SH-SY5Y (cell line): ENCODE results near the gene SVOP.

Source experiments
- GATA2 ChIP-seq: IDR thresholded peaks from 2 replicates; pipeline ENCODE4 v1.6.1; 2011; ENCODE audit warnings: mild to moderate bottlenecking, low read depth, low read length
- GATA3 ChIP-seq: IDR thresholded peaks from 2 replicates; pipeline ENCODE4 v1.6.1; 2011; ENCODE audit warnings: low read depth, mild to moderate bottlenecking, low read length, moderate library complexity

DNA sequence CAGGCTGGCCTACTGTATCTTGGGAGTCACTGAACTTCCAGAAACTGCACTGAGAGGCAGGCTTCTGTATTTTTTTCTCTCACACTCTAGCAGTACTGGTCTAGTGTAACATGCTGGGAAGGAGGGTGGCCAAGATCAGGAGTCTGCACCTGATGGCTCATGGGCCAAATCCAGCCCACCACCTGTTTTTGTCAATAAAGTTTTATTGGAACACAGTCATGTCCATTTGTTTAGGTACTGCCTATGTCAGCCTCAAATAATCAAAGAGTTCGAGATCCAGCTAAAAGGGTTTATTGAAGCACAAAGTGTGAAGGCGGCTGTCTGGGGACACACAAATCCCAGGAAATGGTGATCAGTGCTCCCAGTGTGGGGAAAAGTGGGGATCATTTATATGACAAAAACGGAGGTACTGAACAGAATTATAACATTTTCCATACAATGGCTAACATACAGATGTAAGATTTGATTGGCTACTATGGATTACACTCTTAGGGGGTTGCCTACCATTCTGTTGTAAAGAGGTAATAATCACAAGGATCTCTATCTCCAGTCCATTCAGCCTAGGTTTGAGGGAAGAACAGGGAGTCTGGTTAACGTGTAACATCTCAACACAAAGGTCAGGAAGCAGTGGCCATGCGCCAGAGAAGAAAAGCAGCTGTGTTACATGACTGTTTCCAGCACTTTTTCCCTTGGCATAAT lies 44.4 kb upstream of the SVOP start:
- TF ChIP-seq GATA3 (no peak), GATA2 (no peak)
